Measurements from ENCODE around the gene TCHP. TPM values are rescaled to one million over a fixed set of nuclear protein-coding genes. Genes with fewer than 3 reads are reported as not detected.

The TCHP gene
- total RNA-seq, 6 experiments from 2014 or later = 4.9 to 8.8 (median 6.8) TPM

- ATAC-seq = peak in 3 of 4 donors; percentile 5 to 26 (median 16)
- no peak for DNase-seq
- WGBS (ENCODE audit: insufficient coverage, low coverage, low lambda C conversion rate, missing lambda C conversion rate) = 77% methylated on average over 8 of the region's 11 CpGs
- intact Hi-C loops (cut with DNase I) = no loop called here
- Histone ChIP-seq H3K27ac (peak overlapping the region in 1 of 3 donors; percentile 41), H3K4me3 (no peak overlapping the region), H3K4me1 (peaks cover 0 to 42% (median 12%) of the 10 kb centered on the region in 4 donors), H3K36me3 (peaks cover 0 to 38% (median 10%) of the 10 kb centered on the region in 4 donors), H3K9me3 (no peaks in the 10 kb centered on the region), H3K27me3 (no peaks in the 10 kb centered on the region)
- no peak for TF ChIP-seq POLR2A (IDR thresholded peaks at IDR 0.05)
- no peak for TF ChIP-seq CTCF (IDR thresholded peaks at IDR 0.05)
Measured at GRCh38 chr12:109952160-109952858, 52.2 kb downstream of the TCHP start.

GRCh38 chr12:109952873-109953272 lies 52.8 kb downstream of the TCHP start:
- intact Hi-C loops (cut with DNase I) = no loop called here
- DNase-seq (peak in 2 of 3 donors; percentile 71 to 75), ATAC-seq (peak in 2 of 4 donors; percentile 42 to 60)
- peaks cover 0 to 38% (median 10%) of the 10 kb centered on the region in 4 donors for H3K36me3 ChIP-seq
- peak overlapping the region in 2 of 3 donors; percentile 19 to 41 for H3K27ac ChIP-seq
- peaks cover 0 to 36% (median 8%) of the 10 kb centered on the region in 4 donors for H3K4me1 ChIP-seq
- TF ChIP-seq CTCF (IDR thresholded peaks at IDR 0.05) (no peak), POLR2A (IDR thresholded peaks at IDR 0.05) (no peak)
- H3K27me3 ChIP-seq = no peaks in the 10 kb centered on the region
- H3K9me3 ChIP-seq = no peaks in the 10 kb centered on the region
- 45% methylated on average over 7 of the region's 8 CpGs for WGBS (ENCODE audit: insufficient coverage, low coverage, low lambda C conversion rate, missing lambda C conversion rate)
- H3K4me3 ChIP-seq = no peak overlapping the region

- no peak for ATAC-seq
- intact Hi-C loops (cut with DNase I) = no loop called here
- H3K36me3 ChIP-seq = peaks cover 0 to 38% (median 10%) of the 10 kb centered on the region in 4 donors
- TF ChIP-seq POLR2A (IDR thresholded peaks at IDR 0.05) (no peak), CTCF (IDR thresholded peaks at IDR 0.05) (no peak)
- peak overlapping the region in 2 of 3 donors; percentile 19 to 41 for H3K27ac ChIP-seq
- WGBS (ENCODE audit: insufficient coverage, low coverage, low lambda C conversion rate, missing lambda C conversion rate) = 79% methylated on average over 4 of the region's 5 CpGs
- no peak overlapping the region for H3K4me3 ChIP-seq
- H3K9me3 ChIP-seq = no peaks in the 10 kb centered on the region
- DNase-seq = no peak
- H3K4me1 ChIP-seq = peaks cover 0 to 28% (median 4%) of the 10 kb centered on the region in 4 donors
- H3K27me3 ChIP-seq = no peaks in the 10 kb centered on the region
Measured at GRCh38 chr12:109953656-109954055, 53.6 kb downstream of the TCHP start.

- intact Hi-C loops (cut with DNase I) = no loop called here
- ATAC-seq = no peak
Measured at GRCh38 chr12:109958374-109958773, 58.3 kb downstream of the TCHP start.

More at GRCh38 chr12:109958374-109958773, 58.3 kb downstream of the TCHP start:
- WGBS (ENCODE audit: insufficient coverage, low coverage, low lambda C conversion rate, missing lambda C conversion rate) = 91% methylated on average over 7 of the region's 7 CpGs
- Histone ChIP-seq H3K4me3 (no peak overlapping the region), H3K36me3 (peaks cover 0 to 28% (median 7%) of the 10 kb centered on the region in 4 donors), H3K4me1 (peaks cover 0 to 10% (median 4%) of the 10 kb centered on the region in 4 donors), H3K27me3 (no peaks in the 10 kb centered on the region), H3K9me3 (no peaks in the 10 kb centered on the region), H3K27ac (no peak overlapping the region)
- TF ChIP-seq POLR2A (IDR thresholded peaks at IDR 0.05) (no peak), CTCF (IDR thresholded peaks at IDR 0.05) (no peak)
- no peak for DNase-seq
